NCI-H1092 treated with DMSO at 0.1 percent for 48 hours (cell line): ENCODE measurements around the gene SUSD6.
"Not testable (repeated sequence)": the region's sequence is repeated elsewhere in the genome, so short reads cannot be mapped to it uniquely, and the experiment has no call there.

Experiments
- DNase-seq: peaks from one replicate; lab custom pipeline; 2025; lab: John Stamatoyannopoulos, UW

Gene SUSD6

DNA sequence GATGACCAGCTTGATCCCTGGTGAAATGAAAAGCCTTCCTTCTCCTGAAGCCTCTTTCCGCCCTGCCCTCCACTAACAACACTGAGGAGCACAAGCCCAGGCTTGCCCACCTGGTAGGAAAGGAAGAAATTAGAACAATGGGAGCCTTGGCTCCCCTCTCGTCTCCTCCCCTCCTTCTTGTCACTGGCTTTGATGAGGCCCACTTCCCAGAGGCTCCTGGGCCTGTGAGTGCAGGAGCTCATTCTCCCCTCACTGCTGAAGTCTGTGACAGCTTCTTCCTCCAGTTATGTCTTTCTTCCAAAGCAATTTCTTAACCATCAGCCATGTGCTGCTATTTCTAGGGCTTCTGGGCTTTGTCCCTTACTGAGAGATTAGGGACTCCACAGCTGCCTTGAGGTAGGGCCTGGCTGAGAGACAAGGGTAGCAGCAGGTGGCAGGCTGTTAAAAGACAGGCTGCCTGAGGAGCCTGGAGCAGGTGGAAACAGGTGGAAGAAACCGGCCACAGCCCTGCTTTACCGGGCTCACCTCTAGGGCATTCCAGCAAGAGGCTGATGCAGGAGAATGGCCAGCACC, 101.9 kb downstream of the SUSD6 start:
- DNase-seq, result peak; percentile 68

DNA sequence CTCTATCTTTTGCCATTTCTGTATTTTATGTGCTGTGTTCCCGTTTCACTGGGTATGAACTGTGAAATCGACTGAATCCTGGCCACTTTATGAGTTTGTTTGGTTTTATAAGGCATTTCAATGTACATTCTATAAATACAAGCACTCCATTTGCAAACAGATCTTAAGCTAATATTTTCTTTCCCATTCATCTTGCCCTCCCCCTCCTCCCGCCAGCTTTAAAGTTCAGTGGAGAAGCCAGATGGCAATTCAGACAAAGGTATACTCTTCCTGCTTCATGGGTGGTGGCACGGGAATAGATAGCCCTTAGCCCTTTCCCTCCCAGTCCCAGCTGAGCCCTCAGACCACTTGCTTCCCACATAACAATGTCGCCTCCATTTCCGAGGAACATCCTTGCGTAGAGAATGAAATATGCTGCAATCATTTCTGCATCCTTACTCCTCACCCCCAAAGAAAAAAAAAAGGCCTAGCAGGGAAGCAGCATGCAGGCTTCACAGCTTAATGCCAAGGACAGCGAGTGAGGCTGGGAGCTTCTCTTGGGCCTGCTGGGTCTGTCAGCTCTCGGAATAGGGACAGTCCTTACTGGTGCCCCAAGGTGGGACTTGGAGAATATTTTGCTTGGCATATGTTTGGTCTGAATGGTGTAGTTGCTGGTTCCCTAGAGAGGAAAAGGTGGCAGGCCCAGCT, 102.7 kb downstream of the SUSD6 start:
- peak; percentile 70 for DNase-seq

DNA sequence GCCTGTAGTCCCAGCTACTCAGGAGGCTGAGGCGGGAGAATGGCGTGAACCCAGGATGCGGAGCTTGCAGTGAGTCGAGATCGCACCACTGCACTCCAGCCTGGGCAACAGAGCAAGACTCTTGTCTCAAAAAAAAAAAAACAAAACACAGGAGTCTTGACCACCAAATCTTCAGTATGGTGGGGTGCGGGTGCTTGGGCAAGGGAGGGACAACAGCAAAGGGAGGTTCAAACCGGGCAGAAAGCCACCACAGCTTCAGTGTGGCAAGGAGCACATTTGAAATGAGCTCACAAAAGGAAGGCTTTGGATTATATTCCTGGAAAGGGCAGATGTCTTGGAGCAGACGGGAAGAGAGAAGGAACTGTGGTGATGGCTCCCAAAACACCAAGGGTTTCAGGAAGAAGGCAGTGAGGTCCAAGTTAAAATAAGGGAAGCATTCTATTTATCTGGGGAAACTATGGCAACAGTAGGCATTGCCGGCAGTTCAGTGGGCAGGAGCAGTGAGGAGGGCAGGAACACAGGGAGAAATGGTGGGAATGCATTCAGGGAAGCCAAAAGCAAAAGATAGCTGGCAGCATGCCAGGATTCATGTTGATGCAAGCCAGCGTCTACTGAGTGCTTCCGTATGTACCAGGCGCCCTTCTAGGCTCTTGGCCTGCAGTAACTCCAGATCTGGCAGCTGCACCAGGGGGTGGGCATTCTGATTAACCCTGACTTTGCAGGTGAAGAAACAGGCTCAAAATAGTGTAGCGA, 104.5 kb downstream of the SUSD6 start:
- DNase-seq, result peak; percentile 95

DNA sequence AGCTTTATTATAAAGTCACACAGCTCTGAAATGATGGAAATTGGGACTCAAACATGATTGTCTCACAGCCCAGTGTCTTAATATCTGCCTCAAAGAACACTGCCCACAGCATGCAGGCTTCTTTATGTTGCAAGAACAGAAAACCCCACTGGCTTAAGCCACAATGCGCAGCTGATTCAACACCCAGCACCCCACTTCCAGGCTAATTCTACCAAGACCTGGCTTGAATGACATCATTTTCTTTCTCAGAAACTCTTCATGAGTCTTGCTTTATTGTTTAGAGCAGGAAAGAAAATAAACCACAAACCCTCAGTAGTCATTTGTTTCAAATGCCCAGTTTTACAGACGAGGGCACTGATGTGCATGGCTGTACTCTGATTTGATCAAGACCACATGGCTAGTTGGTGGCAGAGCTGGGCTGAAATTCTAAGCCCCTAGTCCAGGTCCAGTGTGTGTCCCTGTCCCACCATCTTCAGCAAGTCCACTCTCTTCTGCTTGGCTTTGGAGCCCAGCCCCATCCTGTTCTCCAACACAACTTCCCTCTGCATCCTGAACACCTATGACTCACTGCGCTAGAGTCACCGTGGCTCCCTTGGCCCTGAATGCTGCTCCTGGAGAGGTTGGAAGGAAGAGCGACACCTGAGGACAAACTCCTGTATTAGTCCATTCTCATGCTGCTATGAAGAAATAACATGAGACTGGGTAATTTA, 105.2 kb downstream of the SUSD6 start:
- DNase-seq, result no peak

DNA sequence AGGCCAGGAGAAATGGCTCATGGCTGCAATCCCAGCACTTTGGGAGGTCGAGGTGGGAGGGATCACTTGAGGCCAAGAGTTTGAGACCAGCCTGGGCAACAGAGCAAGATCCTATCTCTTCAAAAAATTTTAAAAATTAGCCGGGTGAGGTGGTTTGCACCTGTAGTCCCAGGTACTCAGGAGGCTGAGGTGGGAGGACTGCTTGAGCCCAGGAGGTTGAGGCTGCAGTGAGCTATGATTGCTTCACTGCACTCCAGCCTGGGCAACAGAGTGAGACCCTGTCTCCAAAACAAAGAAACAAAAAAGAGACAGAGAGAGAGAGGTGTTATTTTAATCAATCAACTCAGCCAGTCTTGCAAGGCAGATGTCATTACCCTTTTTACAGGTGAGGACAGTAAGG, 107.2 kb downstream of the SUSD6 start:
- not testable (repeated sequence) for DNase-seq

DNA sequence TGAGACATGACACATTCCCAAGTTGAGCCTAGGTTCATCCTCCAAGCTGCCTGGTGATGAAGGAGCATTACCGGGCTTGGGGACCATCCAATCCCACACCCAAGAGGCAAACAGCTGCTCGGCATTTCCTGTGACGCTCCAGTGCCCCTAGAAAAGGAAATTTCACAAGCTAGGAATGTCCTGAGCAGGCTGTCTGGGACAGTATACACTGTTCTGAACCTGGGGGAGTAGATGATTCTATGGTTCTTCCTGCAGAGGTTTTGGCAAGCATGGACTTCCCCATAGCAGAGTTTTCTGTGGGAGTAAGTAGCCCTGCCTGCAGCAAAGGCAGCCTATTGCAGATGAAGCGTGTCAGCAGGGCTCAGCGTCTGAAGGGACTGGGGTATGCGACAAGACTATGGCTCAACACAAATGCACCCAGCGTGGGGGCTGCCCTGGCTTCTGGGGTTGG, 108.1 kb downstream of the SUSD6 start:
- DNase-seq, result no peak

DNA sequence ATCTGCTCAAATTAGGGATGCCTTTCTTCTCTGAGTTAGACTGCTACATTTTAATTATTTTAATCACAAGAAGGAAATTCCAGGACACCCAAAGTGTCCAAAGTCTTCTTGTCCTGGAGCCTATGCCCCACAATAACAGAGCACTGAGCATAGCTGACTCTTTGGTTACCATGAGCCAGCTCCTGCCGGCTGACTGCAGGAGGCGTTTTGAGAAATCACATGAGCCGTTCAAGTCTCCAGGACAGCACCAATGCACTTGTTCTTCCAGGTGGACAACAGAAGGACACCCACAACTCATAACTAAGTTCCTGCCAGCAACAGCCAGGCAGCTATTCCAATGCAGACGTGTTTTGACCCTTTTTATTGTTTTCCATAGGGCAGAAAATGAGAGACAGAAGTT, 109.5 kb downstream of the SUSD6 start:
- no peak for DNase-seq

DNA sequence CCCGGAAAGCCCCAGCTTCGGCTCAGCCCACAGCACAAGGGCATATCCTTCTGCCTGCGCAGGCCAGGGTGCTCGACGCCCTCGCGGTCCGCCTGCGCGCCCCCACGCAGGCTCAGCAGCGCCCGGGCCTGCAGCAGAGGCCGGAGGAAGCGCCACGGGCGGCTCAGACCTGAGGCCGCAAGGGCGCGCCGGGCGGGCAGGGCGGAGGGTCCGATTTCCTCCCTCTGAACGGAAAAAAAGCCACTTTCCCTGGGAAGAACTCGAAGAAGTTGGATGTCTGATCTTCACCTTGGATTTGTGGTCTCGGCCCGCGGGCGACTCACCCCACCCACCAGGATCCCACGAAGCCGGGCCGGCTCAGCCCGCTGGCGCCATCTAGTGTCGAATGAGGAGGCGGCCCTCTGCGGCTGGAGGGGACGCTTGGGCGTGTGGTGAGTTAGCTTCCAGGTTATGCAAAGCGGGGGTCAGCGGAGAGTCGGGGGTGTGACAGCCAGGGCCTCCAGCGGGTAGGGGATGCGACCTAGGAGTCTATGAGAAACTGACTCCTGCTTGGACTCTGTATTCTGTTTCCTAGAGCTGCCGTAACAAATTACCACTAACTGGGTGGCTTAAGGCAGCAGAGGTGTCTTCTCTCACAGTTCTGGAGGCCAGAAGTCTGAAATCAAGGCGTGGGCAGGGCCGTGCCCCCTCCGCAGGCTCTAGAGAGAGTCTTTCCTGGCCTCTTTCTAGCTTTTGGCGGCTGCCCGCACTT, 115.5 kb downstream of the SUSD6 start:
- peak; percentile 56 for DNase-seq

DNA sequence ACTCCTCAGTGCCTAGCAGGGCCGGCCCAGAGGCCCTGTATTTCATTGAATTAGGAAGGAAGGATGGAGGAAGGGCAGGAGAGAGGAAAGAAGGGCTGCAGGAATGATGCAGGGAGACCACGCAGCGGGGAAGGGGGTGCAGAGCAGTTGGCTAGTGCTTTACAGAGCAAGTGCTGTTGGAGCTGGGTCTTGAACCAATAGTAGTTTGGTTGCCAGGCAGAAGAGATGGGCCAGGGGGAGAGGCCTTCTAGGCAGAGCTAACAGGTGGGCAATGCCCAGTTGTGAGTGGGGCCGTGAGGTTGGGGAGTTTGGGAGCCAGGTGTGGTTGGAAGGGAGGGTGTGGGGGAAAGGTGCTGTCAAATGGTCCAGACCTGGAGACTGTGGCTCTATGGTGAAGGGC, 116.5 kb downstream of the SUSD6 start:
- DNase-seq, result no peak

DNA sequence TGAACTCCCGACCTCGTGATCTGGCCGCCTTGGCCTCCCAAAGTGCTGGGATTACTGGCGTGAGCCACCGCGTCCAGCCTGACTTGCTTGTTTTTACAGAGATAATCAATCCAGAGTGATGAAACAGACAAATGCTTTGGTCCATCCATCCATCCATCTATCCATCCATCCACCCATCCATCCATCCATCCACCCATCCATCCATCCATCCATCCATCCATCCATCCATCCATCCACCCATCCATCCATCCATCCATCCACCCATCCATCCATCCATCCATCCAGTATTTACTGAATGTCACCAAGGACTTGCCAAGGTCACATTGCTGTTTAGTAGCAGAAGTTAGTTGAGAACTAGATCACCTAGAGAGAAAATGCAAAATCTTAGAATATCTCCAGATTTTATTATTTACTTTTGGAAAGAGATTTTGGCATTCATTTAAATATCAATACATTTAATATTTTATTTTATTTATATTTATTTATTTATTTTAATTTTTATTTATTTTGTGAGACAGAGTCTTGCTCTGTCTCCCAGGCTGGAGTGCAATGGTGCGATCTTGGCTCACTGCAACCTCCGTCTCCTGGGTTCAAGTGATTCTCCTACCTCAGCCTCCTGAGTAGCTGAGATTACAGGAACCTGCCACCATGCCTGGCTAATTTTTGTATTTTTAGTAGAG, 120.7 kb downstream of the SUSD6 start:
- not testable (repeated sequence) for DNase-seq

DNA sequence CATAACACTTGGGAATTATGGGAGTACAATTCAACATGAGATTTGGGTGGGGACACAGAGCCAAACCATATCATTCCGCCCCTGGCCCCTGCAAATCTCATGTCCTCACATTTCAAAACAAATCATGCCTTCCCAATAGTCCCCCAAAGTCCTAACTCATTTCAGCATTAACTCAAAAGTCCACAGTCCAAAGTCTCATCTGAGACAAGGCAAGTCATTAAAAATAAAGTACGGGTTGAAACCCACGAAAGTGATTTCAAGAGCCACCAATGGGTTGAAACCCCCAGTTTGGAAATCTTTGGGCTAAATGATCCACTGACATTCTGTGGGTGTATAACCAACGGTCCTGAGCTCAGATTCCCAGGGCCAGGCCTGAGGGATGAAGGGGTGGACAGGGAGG, 125.0 kb downstream of the SUSD6 start:
- not testable (repeated sequence) for DNase-seq

DNA sequence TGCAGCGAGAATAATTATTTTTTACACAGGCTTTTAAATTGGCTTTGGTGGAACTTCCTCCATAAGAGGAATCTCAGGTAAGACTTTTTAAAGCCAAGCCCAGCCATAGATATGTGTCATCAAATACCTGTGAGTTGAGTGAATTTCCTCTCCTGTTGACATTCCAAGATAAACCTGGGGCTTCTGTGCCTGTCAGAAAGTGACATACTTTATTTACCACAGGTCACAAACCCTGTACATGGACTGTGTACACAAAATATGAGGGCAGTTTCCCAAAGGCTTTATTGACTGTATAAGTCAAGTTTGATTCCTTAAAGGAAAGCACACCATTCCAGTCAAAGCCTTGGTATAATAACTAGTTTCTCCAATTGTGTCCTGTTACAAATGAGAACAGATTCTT, 129.7 kb downstream of the SUSD6 start:
- DNase-seq, result no peak

DNA sequence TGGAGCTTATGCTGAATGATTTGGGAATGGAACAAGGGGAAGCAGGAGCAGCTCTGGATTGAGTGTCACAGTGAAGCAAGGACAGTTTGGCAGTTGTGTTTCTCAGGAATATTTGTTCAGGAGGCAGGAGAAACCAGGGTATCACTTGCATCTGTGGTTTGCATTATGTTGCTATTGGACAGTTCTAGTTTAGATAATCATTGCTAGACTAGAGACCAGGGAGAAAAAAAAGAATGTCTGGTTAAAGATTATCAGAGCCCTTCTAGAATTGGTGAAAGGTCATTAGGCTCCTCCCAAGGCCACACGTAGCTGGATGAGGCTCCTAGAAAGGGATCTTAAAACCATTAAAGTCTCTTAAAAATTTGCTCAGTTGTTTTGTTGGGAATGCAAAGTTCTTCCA, 138.6 kb downstream of the SUSD6 start:
- no peak for DNase-seq

DNA sequence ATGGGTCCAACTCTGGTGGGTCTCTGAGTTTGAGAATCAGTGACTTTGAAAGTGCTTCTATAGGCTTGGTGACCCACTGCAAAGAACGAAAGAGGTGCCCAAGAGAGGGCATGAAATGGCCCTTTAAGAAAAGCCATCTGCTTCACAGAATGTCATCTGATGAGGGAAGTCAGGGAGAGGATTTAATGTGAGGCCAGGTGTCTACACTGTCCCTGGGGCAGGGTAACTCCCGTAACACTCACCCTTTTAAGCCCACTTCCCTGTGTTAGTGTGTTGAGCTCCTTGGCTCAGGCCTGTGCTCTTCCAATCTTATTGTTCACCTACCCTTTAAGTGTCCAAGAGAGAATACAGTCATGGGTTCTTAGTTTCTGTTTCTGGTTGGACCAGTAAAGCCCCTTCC, 139.1 kb downstream of the SUSD6 start:
- DNase-seq, result peak; percentile 92

DNA sequence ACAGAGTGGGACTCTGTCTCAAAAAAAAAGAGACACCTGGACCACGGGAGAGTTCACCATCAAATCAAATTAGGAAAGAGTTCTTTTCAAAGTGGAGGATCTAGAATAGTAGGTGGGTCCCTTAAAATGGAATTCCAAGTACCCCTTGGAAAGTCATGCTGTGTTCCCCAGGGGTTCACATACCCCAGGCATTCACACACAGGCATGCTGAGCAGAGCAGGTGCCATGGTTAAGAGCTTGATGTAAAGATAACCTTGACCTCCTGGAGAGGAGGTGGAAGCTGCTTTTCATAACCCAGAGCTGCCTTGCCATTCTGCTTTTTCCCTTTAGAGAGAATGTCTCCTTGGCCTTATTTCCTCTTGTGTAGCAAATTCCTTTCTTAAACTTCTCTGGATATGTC, 141.4 kb downstream of the SUSD6 start:
- DNase-seq, result no peak

DNA sequence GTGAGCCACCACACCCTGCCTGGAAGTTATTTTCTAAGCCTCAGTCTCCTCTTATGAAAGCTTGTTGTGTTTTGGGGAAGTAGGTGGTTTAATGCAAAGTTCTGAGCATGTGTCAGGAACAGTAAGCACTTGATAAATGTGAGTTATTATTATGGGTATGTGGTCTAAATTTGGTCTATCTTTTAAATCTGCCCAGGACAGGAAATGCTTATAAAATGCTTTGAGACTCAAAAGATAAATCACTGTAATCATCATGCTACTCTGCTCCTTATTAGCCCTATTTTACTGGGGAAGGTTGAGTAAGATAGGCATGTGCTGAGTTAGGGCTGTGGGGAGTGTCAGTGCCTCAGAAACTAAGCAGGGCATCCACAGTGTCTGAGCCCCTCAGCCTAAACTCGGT, 142.5 kb downstream of the SUSD6 start:
- DNase-seq, result no peak

DNA sequence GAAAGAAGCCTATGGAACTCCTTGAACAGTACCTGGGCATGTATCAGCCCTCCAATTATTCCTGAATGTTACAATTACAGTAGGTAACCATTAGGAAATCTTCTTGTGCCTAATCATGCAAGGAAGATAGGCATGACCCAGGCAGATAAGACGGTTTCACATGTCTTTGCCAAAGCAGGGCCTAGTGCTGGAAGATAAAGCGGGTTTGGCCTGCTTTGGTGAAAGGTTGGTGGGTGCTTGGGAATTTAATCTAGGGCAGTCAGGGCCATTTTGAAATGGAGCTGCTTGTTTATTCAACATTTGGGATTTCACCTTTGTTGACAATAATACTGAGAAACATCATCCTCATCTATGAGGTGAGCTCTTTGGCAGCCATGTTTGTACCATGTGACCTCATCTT, 143.1 kb downstream of the SUSD6 start:
- DNase-seq, result no peak

DNA sequence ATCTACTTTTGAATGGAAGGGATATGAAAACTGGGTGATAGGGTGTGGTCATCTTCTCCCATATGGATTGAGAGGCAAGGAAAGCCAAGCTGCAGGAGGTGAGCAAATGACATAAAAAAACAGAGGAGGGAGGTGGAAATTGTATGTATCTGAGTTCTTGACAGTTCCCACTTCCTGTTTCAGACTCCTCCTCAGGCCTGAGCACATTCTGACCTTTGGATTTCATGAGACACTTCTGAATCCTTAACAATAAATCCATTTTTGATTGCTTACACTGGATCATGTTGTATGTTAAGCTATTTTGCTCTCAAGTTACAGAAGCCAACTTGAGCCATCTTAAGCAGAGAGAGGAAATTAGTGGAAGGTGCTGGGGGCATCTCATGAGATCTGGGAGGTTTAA, 143.9 kb downstream of the SUSD6 start:
- DNase-seq, result no peak

DNA sequence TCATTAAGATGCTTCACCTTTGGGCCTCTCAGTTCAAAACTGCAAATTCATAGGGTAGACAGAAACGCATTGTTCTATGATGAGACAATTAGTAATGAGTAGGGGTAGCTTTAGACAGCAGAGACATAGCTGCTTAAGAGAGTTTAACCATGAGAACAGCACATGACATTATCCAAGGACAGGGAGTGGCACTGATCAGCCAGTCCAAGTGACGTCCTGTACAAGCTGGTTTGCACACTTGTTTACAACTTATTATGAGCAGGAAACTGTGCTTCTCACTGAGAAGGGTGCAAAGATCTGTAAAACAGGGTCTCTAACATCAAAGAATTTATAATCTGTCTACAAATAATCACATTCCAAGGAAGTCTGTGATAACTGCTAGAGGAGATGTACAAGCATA, 144.4 kb downstream of the SUSD6 start:
- DNase-seq, result no peak

DNA sequence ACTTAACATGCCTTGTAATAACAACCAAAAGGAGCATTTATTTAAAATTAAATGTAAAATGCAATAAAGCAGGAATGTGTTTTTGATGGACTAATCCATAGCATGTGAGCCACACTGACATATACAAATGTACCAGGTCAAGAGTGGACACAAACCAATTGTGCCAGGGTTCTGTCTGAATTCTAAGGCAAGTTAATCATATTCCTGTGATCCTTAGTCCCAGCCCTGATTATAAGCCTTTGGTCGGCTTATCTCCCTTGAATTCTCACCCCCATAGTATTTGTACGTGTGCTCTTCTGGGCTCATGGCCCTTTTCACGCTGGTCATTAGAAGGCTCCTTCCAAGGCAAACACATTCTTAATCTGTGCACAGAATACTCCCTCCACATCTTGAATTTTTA, 144.9 kb downstream of the SUSD6 start:
- DNase-seq, result no peak

DNA sequence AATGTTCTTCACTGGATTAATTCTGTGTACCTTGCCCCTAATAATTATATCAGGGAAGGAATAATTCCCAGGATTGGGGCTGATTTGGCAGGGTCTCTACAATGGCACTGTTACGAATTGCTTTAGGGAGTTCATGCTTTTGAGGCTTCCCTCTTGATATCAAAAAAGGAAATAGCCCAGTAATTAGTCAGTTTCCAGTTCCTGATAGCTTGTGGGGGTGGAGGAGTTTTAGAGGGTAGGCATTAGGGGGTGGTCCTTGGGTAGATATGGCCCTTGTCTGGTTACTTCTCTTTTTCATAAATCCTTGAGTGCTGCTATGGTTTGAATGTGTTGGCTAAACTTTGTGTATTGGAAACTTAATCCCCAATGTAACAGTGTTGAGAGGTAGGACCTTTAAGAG, 149.4 kb downstream of the SUSD6 start:
- DNase-seq, result no peak
